Progenitor cell of endocrine pancreas (in vitro differentiated cells): Measurements from ENCODE around the gene GAGE12J. TPM values are rescaled to one million over a fixed set of nuclear protein-coding genes. Genes with fewer than 3 reads are reported as not detected.
"Not testable (repeated sequence)": the region's sequence is repeated elsewhere in the genome, so short reads cannot be mapped to it uniquely, and the experiment has no call there.

Source experiments
- DNase-seq: peaks from one replicate; pipeline ENCODE4 v3.0.0; 2021; ENCODE audit warnings: low spot score; ENCODE audit not compliant: unreplicated experiment
- H3K27ac Mint-ChIP-seq: 2 replicates; pipeline ENCODE4 v1.8.0; 2021; ENCODE audit warnings: mild to moderate bottlenecking, moderate library complexity, mixed read lengths
- H3K27me3 Mint-ChIP-seq: 2 replicates; pipeline ENCODE4 v1.8.0; 2021; ENCODE audit warnings: mixed read lengths
- H3K36me3 Mint-ChIP-seq: 2 replicates; pipeline ENCODE4 v1.8.0; 2022; ENCODE audit warnings: mixed read lengths; ENCODE audit not compliant: insufficient read depth
- H3K4me1 Mint-ChIP-seq: 2 replicates; pipeline ENCODE4 v1.8.0; 2021; ENCODE audit warnings: low read depth, mixed read lengths
- H3K4me3 Mint-ChIP-seq: 2 replicates; pipeline ENCODE4 v1.8.0; 2021; ENCODE audit warnings: low read depth, mild to moderate bottlenecking, moderate library complexity, mixed read lengths
- H3K9me3 Mint-ChIP-seq: 2 replicates; pipeline ENCODE4 v1.8.0; 2021; ENCODE audit warnings: low read depth, mixed read lengths
- long read RNA-seq: library from polyadenylated mRNA; unstranded; transcript quantifications from one replicate; pipeline ENCODE4 v2.0.0, GENCODE V29; 2020
- total RNA-seq: library from RNA; stranded (reverse); gene quantifications from 2 replicates; pipeline ENCODE4 v1.2.1, GENCODE V29; 2021
- TF ChIP-seq, protein P1 (sequence below): fragments of 200-600 bp; sonication (generic); IDR thresholded peaks from one replicate; pipeline ENCODE4 v1.5.0; 2021; ENCODE audit warnings: antibody characterized with exemption, mild to moderate bottlenecking; ENCODE audit not compliant: unreplicated experiment

The GAGE12J gene, protein sequence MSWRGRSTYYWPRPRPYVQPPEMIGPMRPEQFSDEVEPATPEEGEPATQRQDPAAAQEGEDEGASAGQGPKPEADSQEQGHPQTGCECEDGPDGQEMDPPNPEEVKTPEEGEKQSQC
- not detected in 2 replicates for total RNA-seq
- long read RNA-seq, result 0 reads

GRCh38 chrX:49321737-49322136 is at the start of gene GAGE12J:
GAGE12J (plus strand) TSS chrX:49322037; CDS start chrX:49323194, 1,157 bp downstream.
- DNase-seq, H3K27ac Mint-ChIP-seq, H3K4me3 Mint-ChIP-seq, H3K9me3 Mint-ChIP-seq, H3K27me3 Mint-ChIP-seq, H3K36me3 Mint-ChIP-seq, H3K4me1 Mint-ChIP-seq: not testable (repeated sequence)

DNA sequence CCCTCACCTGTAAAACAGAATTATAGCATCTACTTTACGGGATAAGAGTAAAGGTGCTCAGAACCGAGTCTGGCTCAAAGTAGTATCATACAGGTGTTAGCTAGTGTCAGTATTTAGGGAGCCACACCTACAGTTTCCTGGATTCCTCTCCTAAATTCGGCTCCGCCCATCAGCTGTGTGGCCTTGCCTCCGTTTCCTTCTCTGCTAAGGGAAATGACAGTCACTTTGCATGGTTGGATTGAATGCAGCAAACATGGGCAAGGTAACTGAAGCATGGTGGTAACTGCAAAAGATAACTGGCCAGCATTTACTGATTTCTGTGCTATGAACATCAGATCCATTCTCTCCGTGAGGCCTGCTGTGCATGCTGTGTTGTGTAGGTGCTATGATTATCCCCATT is 49.4 kb upstream of the GAGE12J start:
- Mint-ChIP-seq H3K27me3 (no peaks in the 10 kb centered on the region), H3K4me1 (peaks cover 21% of the 10 kb centered on the region), H3K9me3 (peaks cover 18% of the 10 kb centered on the region), H3K4me3 (no peak overlapping the region), H3K36me3 (peaks cover 10% of the 10 kb centered on the region), H3K27ac (peak overlapping the region; percentile 78)
- TF ChIP-seq, protein P1, sequence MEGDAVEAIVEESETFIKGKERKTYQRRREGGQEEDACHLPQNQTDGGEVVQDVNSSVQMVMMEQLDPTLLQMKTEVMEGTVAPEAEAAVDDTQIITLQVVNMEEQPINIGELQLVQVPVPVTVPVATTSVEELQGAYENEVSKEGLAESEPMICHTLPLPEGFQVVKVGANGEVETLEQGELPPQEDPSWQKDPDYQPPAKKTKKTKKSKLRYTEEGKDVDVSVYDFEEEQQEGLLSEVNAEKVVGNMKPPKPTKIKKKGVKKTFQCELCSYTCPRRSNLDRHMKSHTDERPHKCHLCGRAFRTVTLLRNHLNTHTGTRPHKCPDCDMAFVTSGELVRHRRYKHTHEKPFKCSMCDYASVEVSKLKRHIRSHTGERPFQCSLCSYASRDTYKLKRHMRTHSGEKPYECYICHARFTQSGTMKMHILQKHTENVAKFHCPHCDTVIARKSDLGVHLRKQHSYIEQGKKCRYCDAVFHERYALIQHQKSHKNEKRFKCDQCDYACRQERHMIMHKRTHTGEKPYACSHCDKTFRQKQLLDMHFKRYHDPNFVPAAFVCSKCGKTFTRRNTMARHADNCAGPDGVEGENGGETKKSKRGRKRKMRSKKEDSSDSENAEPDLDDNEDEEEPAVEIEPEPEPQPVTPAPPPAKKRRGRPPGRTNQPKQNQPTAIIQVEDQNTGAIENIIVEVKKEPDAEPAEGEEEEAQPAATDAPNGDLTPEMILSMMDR, result no peak
- DNase-seq, result no peak

DNA sequence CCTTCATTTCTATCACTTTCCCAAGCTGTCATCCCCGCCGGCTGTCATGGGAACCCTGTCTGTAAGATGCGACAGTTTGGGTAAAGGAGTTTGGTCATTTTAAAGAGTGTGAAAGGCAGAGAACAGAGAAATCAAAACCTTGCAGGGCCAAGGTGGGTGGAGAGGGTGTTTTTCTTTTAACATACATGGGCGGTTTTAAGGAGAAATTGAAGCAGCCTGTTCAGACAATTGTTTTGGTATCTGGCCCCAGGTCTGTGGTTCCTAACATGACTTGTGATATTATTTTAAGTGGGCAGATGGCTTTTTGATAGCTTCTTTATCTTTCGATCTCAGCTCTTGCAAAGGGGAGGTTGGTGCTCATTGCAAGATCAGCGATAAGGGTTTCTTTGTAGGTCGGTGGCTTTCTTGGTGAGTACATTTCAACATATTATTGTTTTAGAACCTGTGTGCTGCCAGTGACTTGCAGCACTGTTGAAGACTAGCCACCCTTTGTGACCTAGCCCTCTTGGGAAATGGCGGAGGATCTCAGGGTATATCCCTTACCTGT is 48.6 kb upstream of the GAGE12J start:
- Mint-ChIP-seq H3K27ac (no peak overlapping the region), H3K27me3 (no peaks in the 10 kb centered on the region), H3K9me3 (peaks cover 12% of the 10 kb centered on the region), H3K4me1 (peaks cover 26% of the 10 kb centered on the region), H3K4me3 (no peak overlapping the region), H3K36me3 (peaks cover 10% of the 10 kb centered on the region)
- TF ChIP-seq, protein P1, result no peak
- DNase-seq, result no peak

DNA sequence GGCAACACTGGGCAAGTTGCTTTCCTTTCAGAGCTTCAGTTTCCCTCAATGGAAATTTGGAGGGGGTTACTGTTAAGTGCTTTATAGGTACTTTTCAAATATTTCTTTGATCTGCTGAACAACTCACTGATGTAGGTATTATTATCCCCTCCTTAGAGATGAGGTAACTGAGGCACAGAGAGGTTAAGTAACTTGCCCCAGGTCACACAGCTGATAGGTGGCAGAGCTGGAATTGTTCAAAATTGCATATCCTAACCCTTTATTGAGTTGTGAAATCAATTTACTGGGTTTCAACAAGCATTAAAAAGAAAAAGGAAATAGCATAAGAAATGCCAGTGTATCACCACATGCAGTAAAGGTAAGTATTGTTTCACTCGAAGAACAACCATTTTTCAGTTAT is 45.6 kb upstream of the GAGE12J start:
- Mint-ChIP-seq H3K27me3 (no peaks in the 10 kb centered on the region), H3K4me3 (no peak overlapping the region), H3K9me3 (peaks cover 10% of the 10 kb centered on the region), H3K4me1 (peaks cover 23% of the 10 kb centered on the region), H3K27ac (no peak overlapping the region), H3K36me3 (peaks cover 6% of the 10 kb centered on the region)
- no peak for DNase-seq
- TF ChIP-seq, protein P1, result no peak

- Mint-ChIP-seq H3K4me1 (peaks cover 18% of the 10 kb centered on the region), H3K27me3 (no peaks in the 10 kb centered on the region), H3K4me3 (no peak overlapping the region), H3K9me3 (peaks cover 9% of the 10 kb centered on the region), H3K27ac (peak overlapping the region; percentile 37), H3K36me3 (peaks cover 5% of the 10 kb centered on the region)
- no peak for DNase-seq
- TF ChIP-seq, protein P1, result no peak
These were observed 44.9 kb upstream of the GAGE12J start for GRCh38 chrX:49276671-49277534.
